Stimulated activated CD8-positive, alpha-beta memory T cell treated with anti-CD3 and anti-CD28 coated beads, Interleukin-15, amount 100 ng/mL, for 48 hours (primary cell): ENCODE results near the gene MAP6.

ENCODE experiments used
- DNase-seq, 2 donors: peaks; one replicate each; pipeline ENCODE4 v3.0.0-alpha.2; 2020; ENCODE audit warnings: low read depth in 2 of 2

Gene MAP6

DNA sequence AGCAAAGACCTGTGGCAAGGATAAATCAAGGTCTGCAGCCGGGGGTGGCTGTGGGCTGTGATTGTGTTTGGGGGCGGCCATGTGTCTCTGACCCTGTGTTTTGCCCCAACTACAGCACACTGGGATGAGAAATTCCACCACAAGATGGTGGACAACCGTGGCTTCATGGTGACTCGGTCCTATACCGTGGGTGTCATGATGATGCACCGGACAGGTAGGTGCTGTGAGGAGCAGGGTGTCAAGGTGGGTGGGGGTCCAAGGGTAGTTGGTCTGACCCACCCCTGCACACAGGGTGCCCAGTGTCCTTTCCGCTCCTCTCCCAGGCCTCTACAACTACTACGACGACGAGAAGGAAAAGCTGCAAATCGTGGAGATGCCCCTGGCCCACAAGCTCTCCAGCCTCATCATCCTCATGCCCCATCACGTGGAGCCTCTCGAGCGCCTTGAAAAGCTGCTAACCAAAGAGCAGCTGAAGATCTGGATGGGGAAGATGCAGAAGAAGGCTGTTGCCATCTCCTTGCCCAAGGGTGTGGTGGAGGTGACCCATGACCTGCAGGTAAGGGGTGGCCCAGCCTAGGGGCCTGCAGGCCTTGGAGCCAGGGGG is 100.1 kb downstream of the MAP6 start:
- no peak for DNase-seq

DNA sequence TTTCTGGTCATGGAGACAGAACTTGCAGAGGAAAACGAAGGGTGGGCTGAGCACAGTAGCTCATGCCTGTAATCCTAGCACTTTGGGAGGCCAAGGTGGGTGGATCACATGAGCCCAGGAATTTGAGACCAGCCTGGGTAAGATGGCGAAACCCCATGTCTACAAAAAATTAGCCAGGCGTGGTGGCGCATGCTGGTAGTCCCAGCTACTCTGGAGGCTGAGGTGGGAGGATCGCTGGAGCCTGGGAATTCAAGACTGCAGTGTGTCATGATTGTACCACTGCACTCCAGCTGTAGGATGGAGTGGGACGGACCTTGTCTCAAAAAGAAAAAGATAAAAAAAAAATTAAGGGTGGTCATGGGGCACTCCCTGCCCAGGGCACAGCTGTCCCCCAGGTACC is 100.9 kb downstream of the MAP6 start:
- DNase-seq, result no peak

DNA sequence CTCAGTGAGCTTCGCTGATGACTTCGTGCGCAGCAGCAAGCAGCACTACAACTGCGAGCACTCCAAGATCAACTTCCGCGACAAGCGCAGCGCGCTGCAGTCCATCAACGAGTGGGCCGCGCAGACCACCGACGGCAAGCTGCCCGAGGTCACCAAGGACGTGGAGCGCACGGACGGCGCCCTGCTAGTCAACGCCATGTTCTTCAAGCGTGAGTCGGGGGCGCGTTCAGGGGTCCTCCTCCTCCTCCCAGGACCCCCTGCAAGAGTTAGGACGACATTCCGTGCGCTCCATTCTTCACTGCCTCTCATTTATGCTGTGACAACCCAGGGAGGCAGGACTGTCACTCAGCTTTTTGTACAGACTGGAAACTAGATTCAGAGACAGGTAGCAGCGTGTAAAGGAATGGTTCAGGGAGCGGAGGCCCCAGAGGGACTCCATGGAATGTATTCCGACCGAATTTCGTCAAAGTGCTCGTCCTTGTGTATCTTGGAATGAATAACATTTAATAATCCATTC is 102.0 kb downstream of the MAP6 start:
- DNase-seq, result no peak

DNA sequence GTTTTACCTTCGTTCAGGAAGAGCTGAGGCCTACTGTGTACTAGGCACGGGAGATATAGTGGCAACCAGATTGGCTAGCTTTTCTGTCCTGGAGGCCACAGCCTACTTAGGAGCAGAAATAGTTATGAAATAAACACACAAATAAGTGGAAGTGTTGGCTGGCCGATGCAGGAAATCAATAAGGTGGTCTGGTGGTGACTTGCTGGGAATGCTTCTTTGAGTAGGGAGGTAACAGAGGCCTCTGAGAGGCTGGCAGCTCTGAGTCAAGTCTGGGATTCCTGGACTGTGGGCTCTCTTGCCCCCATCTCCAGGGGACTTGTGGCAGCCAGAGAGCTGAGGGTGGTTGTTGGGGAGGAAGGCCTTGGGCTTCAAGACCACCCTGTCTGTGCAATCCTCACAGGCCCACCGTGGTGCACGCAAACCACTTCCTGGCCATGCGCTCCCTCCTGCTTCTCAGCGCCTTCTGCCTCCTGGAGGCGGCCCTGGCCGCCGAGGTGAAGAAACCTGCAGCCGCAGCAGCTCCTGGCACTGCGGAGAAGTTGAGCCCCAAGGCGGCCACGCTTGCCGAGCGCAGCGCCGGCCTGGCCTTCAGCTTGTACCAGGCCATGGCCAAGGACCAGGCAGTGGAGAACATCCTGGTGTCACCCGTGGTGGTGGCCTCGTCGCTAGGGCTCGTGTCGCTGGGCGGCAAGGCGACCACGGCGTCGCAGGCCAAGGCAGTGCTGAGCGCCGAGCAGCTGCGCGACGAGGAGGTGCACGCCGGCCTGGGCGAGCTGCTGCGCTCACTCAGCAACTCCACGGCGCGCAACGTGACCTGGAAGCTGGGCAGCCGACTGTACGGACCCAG is 102.7 kb downstream of the MAP6 start:
- no peak for DNase-seq

DNA sequence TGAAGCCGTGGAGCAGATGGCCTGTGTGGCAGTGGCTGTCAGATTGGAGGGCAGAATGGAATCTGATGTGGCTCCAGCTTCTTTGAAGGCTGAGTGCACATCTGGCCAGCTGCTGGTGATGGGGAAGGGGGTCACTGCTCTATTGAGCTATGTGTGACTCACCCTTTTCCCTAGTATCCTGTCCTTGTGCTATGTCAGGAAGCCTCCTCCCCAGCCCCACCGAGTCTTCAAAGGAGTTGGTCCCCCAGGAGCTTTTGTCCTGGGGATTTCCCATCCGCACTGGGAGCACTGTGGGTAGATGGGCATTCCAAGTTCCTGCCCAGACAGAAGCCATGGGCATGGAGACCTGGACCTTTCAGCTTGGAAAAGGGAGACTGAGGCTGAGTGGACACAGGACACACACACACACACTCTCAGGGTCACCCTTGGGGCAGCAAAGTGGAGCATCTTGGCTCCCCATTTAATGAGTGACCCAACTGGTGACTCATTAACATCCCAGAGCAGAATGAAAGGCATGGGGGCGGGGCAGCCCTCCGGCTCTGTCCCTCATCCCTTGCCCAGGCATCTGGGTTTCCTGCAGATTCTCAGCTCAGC is 103.5 kb downstream of the MAP6 start:
- no peak for DNase-seq

GRCh38 chr11:75563978-75564552 is 104.8 kb downstream of the MAP6 start:
- DNase-seq, result no peak

- DNase-seq, result no peak
Observed at GRCh38 chr11:75563501-75563977, 105.3 kb downstream of the MAP6 start.

DNA sequence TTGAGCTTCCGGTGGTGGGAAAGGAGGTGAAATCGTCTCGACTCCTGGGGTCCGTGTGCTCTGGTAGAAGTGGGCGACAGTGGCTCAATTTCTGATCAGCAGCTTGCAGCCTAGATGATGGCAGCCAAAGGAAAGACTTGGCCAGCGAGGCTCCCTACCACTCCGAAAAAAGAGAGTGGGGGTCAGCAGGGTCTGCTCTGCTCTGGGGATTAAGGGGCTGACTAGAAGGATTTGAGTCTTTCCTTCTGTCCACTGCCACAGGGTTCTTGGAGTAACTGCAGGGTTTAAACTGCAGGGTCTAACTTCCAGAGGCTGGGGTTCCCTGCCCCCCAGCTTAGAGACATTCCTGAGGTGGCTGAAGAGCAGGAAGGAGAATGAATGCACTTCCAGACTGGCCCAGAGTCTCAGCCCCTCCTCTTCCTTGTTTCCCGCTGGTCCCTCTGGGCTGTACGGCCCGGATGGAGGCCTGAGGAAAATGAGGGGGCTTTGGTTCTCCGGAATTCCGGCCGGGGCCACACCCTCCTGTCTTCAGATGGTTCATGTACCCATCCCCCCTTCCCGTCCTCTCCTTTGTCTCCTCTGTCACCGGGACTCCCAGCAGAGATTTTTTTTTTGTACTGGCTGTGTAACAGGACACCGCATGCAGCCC is 105.9 kb downstream of the MAP6 start:
- DNase-seq, result no peak

GRCh38 chr11:75562048-75562835 is 106.6 kb downstream of the MAP6 start, which contains the start of gene SERPINH1:
SERPINH1 (plus strand) TSS chr11:75562253; CDS start chr11:75566350, 4,097 bp downstream.
- peak; percentile 69 to 71 for DNase-seq

DNA sequence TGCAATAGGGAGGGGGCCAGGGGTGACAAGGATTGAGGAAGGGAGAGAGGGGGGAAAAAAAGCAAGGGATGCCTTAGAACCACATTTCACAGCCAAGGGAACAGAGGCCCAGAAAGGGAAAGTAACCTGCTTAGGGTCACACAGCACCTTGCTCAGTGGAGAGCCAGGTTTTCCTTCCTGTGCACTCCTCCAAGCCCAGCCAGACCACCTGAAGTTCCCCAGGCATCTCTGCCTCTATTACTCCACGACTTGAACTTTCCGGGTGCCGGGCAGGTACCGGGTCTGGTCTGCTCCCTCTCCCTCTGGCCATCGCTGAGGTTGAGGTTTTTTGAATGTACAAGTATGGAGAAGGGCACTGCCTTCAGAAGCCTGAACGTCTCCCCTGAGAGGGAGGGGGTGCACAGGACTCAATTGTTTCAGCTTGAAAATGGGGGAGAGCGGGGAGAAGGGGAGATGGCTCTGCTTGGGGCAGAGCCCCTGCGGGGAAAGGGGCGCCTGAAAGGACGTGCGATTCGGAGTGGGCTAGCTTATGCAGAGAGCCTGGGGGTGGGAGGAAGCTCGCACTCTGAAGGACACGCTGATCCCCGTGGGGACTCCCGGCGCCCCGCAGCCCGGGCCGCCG is 107.3 kb downstream of the MAP6 start:
- no peak for DNase-seq

- no peak for DNase-seq
Observed at GRCh38 chr11:75560644-75561043, 108.2 kb downstream of the MAP6 start.

- DNase-seq, result no peak
Observed at GRCh38 chr11:75558939-75559843, 109.6 kb downstream of the MAP6 start.

GRCh38 chr11:75557666-75558494 is 111.0 kb downstream of the MAP6 start:
- no peak for DNase-seq

DNA sequence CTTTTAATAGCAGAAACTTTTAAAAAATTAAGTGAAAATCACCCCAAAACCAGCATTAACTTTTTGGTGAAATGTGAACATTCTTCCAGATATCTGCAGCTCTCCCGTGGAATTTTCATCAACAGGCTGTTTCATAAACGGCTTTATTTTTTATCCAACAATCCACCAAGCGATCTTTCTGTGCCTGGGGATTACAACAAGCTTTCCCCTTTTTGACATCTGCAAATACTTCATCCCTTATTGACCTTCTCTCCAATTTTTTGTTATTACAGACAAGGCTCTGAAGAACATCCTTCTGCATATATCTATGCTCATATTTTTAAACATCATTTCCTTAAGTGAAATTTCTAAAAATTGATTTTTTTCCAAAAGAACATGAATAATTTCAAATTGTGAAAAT is 112.6 kb downstream of the MAP6 start:
- no peak for DNase-seq

DNA sequence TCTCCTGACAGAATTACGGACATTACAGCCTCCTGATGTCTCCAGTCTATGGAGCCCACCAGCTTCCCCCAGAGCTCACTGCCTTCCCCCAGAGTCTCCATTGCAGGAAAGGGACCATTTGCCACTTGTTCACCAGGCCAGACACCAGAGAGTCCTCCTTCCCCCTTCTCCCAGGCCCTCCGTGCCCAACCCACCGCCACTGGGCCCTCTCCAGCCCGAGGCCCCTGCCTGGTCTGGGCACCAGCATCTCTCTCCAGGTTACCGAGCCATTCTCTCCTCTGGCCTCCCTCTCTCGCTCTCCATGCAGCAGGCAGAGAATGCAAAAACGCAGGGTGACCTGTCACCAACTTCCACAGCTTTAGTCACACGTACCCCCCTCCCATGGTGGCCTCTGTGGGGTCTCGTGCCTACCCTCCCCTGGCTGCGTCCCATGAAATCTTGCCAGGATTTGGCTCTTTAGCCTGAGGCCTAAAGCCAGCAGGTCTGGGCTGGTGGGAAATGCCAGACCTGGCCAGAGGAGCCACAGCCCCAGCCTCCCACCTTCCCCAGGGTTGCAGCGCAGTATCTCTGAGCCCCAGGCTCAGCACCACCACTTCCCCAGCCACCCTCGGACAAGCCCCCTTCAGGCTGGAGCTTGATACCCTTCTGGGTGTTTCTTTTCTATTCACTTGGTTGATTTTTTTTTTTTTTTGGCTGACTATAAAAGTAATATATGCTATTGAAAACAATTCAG is 113.6 kb downstream of the MAP6 start:
- DNase-seq, result no peak

- no peak for DNase-seq
Observed at GRCh38 chr11:75554258-75555022, 114.4 kb downstream of the MAP6 start.

GRCh38 chr11:75553889-75554257 is 115.0 kb downstream of the MAP6 start:
- DNase-seq, result no peak
